HTERT RPE-1 (cell line): ENCODE measurements around the gene CIAO3.
"Not testable (repeated sequence)": the region's sequence is repeated elsewhere in the genome, so short reads cannot be mapped to it uniquely, and the experiment has no call there.

Experiments
- in situ Hi-C: fragments of 300-500 bp; cut with MboI; formaldehyde crosslinking; loops from 4 replicates; pipeline ENCODE4 v1.14.3; 2020; ENCODE audit warnings: low sequenced_read_pairs

Gene CIAO3

DNA sequence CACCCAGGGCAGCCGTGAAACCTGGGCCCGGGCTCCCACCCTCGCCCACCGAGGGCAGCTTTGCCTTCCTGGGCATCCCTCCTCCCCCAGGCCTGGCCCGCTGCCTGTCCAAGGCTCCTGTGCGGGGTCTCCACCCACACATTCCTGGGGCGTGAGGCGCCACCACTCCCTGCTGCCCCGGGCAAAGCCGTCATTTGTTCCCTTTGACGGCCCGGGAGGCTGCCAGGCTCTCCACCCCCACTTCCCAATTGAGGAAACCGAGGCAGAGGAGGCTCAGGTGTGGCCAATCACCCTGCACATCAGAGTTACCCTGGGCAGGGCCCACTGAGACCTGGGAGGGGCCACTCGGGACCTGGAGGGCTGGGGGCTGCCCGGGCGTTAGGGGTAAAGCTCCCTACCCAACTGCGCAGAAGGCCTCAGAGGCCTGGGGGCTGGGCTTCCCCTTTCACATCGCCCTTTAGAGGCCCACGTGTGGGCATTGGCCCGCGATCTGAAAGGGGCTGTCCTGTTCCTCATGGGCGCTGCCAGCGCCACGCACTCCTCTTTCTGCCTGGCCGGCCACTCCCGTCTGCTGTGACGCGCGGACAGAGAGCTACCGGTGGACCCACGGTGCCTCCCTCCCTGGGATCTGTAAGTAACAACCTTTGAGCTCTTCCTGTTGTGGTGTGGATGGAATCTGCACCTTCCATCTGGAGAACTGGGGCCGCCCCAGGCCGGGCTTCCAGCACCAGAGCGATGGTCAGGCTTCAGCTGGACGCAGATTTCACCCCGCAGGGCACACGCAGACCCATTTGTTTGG, 19.9 kb upstream of the CIAO3 start, which contains the start of gene MSLN:
Gene MSLN (plus strand): TSS at position 190 of the 799 bp plus-strand sequence. CDS start 1,947 bp downstream, outside the sequence.
- in situ Hi-C loops: no loop called here

DNA sequence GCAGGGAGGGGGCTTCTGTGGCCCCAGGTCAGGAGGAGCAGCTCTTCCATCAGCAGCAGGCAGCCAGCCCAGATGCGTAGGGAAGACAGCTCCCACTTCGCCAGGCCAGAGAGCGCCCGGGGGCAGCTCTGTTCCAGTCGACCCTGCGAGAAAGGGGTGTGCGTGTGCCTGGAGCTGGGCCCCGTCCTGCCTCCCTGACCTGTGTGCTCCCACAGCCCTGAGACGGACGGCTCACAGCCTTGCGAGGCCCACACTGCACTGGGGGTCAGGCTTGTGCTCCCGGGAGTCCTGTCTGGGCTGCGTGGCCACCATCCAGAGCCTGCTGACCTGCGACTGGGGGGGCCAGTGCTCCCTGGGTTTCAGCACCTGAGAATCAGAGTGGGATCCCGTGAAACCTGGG, 19.3 kb upstream of the CIAO3 start:
- in situ Hi-C loops: no loop called here

DNA sequence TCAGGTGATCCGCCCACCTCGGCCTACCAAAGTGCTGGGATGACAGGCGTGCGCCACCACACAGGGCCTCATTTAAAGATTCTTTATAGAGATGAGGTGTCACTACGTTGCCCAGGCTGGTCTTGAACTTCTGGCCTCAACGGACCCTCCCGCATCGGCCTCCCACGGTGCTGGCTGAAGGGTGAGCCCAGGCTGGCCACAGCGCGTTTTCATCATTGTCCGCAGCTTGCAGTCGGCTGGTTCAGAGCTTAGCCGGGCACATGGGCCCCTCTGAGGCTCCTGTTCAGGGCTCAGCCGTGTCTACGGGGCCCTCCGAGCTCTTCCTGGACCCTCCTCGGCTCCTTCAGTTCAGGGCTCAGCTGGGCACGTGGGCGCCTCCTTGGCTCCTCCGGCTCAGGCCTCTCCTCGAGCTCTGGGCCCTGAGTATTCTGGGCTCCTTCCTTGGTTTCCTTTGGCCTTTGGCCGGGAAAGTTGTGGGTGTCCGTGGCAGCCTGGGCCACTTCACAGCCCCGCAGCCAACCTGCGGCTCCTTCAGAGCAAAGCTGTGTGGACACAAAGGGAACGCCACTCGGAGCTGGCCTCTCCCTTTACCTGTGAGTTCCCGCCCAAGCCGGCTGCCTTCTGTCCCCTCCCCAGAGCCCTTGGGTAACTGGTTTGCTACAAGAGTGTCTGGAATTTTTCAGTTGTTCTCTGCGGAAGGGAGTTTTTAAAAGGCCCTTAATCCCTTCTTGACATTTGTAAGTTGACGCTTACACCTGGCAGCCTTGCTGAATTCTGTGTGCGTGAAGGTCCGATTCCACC, 18.5 kb upstream of the CIAO3 start:
- in situ Hi-C loops: no loop called here

DNA sequence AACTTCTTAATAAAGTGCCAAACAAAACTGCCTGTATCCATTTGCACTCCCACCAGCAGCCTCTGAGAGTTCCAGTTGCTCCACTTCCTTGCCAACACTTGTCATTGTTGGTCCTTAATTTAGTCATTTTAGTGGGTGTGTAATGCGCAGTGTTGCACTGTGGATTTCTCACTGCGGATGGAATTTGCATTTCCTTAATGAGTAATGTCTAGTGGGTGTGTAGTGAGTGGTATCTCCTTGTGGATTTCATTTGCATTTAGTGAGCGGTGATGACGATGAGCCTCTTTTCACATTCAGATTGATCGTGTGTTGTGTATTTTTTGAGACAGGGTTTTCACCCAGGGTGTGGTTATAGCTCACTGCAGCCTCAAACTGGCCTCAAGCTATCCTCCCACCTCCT, 15.6 kb upstream of the CIAO3 start:
- in situ Hi-C loops: no loop called here

DNA sequence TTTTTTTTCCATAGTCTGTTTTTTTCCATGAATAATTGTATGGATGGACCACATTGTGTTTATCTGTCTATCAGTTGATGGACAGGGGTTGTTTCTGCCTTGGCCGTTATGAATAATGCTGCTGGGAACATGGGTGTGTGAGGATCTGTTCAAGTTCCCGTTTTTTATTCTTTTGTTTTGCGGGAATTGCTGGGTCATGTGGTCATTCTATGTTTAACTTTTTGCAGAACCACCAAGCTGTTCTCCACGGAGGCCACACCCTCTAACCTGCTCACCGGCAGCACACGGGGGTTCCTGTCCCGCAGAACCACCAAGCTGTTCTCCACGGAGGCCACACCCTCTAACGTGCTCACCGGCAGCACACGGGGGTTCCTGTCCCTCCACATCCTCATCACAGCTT, 13.9 kb upstream of the CIAO3 start:
- in situ Hi-C loops: no loop called here

DNA sequence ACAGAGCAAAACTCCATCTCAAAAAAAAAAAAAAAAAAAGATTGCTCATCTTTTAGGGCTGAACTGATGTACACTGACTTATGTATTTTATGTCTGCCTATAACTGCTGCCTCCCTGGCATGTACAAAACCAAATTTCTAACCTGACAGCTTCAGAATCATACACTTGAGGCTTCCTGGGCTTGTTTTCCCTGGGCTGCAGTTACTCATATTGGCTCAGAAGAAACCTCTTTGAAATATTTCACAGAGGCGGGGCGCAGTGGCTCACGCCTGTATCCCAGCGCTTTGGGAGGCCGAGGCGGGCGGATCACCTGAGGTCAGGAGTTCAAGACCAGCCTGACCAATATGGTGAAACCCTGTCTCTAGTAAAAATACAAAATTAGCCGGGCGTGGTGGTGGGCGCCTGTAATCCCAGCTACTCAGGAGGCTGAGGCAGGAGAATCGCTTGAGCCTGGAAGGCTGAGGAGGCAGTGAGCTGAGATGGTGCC, 13.4 kb upstream of the CIAO3 start:
- in situ Hi-C loops: not testable (repeated sequence)

DNA sequence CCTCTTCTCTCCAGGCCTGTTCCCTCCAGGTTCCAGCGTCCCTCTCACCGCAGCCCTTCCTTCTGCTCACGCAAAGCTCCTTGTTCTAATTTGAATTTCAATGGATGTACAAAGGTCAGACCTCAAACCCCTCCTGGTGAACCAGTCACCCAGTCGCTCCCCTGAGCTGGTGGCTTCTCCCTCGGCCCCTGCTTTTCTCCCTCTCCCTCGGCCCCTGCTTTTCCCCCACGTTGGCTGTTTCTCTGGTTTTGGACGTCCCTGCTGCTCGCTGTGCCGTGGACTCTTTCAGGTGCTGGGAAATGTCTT, 11.2 kb upstream of the CIAO3 start:
- in situ Hi-C loops: no loop called here

DNA sequence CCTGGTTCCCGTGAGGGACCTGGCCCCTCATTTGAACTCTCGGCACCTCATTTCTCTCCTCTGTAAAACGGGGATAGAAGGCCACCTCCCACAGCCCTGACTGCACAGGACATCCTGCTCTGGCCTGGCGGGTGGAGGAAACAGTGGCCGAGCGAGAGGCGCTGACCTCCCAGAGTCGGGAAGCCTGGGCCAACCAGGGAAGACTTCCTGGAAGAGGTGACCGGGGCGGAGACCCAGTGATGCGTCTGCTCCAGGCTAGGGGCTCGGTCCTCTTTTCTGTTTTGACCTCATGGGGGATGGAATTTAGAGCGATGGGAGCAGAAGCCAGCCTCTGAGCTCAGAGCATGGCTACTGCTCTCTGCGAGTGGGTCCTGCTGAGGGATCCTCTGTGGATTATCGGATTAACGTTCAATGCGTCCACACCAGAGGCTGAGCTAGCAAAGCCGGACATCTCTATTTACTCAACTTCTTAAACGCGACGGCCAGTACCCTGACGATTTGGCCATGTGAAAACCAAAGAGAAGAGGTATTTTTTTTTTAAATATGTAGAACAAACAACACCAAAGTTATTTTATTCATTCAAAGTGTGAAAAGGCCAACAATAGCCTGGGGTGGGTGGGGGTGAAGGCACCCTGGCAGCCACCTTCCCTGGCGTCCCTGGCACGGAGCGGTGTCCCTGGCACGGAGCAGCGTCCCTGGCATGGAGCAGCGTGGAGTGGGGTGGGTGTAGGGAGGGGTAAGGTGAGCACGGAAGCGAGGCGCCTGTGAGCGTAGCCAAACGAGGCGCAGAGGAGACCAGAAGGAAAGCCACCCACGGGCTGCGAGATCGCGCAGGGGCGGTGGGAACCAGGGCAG, 10.6 kb upstream of the CIAO3 start:
- in situ Hi-C loops: no loop called here

DNA sequence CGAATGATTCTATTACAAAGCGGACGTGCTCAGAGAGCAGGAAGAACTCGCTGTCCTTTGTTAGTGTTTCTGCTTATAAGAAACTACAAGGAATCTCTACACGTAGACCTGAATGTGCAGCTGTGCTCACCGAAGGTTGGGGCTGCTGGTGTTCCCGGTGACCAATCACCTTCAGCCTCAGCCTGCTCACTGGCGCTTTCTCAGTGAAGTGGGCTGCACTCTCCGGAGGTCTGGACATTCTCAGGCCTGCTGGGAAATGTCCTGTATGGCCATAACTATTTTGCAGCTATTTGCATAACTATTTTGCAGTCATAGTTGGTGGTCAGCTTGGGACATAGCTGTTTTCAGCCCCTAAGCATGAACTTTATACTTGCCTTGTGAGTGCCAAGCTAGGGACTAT, 9.7 kb upstream of the CIAO3 start:
- in situ Hi-C loops: no loop called here

DNA sequence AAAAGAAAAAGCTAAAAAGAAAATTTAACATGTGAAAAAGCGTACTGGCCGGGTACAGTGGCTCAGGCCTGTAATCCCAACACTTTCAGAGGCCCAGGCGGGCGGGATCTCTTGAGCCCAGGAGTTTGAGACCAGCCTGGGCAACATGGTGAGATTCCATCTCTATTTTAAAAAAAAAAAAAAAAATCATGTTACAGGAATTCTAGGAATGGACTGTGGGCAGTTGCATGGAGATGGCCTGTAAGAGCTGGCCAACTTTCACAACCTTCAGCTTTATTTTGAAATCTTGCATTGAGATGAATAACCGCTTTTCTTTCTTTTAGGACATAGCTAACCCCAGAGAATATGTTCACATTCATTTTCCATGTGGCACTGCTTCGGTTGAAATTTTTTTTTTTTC, 8.2 kb upstream of the CIAO3 start:
- in situ Hi-C loops: no loop called here

DNA sequence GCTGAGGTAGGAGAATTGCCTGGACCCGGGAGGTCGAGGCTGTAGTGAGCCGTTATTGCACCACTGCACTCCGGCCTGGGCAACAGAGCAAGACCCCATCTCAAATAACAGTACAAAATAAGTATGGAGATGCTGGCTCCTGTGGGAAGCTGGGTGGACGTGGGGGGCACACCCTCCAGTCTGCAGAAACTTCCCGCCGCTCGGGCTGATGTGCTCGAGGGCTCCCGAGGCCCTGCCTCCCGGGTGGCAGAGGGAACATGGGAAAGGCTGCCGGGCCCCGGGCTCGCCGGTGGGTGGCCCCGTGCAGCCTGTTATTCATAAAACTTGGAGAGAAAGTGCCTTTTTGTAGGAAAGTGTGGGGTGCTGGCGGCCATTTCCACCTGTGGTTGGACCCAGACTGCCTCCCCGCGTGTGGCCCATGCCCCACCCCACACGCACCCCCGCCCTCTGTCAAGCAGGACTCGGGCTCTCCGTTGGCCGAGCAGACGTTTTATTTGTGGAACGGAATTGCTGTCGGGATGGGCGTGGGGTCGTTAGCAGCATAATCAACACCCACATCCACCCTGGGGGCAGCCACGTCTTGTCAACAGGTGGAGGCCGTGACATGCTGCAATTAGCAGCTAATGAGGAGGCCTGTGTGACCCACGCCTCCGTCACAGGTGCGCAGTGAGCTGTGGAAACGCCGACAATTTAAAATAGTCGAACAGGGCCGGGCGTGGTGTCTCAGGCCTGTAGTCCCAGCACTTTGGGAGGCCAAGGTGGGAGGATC, 7.4 kb upstream of the CIAO3 start:
- in situ Hi-C loops: no loop called here

DNA sequence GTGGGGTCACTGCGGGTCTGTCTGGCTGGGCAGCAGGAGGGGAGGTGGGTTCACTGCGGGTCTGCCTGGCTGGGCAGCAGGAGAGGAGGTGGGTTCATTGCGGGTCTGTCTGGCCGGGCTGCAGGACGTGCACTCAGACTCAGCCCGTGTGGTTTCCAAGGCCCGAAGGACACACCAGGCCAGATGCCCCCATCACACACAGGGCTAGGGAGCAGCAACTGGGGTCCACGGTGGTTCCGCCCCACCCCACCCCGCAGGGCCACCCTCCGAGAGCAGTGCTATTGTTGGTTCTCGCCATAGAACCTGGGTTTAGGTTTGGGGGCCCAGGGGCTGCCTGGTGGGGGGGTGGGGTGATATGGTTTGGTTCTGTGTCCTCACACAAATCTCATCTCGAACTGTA, 5.8 kb upstream of the CIAO3 start:
- in situ Hi-C loops: no loop called here

DNA sequence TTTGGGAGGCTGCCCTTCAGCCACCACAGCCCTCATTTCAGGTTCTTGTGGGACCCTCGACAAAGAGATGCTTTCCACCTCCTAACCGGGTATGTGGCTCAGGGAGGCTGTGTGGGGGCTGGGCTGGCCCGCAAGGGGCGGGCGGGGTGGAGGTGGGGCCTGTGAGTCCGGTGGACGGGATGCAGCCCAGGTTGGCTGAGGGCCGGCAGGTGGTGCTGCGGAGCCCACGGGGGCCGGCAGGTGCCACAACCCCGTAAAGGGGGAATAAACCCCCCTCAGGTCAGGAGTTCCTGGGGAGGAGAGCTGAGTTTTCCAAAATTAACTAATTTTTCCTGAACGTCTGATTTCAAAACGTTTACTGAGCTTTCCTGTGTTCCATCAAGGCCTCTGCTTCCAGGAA, 4.9 kb upstream of the CIAO3 start:
- in situ Hi-C loops: no loop called here

DNA sequence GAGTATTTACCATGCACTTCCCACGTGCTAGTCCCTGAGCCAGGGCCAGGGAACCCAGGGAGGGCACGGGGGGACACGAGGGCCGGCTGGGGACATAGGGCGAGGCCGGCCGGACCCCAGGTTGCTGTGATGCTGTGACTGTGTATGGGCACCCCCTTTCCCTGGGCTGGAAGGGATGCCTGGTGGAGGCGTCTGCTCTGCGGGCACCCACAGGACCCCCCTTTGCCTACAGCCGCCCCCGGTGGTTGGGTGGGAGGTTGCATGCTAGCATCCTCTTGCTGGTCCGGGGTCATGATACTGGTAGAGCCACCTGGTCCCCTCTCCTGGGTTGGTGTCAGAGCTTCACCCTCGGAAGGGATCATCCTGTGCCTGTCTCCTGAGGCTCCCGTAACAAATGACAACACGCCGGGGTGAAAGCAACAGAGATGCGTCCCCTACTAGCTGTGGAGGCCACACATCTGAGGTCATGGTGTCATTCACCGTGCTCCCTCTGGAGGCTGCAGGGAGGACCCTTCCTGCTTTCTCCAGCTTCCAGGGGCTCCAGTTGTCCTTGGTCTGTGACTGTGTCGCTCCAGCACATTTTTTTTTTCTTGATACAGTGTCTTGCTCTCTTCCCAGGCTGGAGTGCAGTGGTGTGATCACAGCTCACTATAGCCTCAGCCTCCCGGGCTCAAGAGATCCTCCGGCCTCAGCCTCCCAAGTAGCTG, 3.1 kb upstream of the CIAO3 start:
- in situ Hi-C loops: no loop called here

DNA sequence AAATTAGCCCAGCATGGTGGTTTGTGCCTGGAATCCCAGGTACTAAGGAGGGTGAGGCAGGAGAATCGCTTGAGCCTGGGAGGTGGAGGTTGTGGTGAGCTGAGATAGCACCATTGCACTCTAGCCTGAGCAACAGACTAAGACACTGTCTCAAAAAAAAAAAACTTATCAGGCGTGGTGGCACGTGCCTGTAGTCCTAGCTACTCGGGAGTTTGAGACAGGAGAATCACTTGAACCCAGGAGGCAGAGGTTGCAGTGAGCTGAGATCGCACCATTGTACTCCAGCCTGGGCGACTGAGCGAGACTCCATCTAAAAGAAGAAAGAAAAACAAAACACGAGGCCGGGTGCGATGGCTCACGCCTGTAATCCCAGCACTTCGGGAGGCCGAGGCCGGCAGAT, 2.1 kb upstream of the CIAO3 start:
- in situ Hi-C loops: not testable (repeated sequence)

DNA sequence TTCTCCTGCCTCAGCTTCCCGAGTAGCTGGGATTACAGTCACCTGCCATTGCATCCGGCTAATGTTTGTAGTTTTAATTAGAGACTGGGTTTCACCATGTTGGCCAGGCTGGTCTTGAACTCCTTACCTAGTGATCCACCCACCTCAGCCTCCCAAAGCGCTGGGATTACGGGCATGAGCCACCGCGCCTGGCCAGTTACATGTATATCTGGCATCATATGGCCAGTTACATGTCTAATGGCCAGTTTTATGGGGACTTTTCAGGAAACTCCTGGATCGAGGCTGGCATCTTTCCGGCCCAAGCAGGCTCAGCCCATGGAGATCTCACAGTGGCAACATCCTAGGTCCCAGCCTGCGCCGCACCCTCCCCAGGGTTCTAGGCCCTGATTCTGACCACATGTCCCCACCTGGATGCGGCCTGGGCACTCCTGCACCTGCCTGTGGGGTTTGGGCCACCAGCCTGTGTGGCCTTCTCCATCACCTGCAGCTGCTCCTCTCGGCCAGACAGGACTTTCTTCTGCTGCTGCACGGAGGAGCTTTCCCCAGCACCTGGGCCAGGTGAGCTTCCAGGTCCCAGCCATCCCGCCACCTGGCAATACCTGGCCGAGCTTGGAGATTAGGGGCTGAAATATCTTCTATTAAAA, 1.3 kb upstream of the CIAO3 start:
- in situ Hi-C loops: no loop called here

DNA sequence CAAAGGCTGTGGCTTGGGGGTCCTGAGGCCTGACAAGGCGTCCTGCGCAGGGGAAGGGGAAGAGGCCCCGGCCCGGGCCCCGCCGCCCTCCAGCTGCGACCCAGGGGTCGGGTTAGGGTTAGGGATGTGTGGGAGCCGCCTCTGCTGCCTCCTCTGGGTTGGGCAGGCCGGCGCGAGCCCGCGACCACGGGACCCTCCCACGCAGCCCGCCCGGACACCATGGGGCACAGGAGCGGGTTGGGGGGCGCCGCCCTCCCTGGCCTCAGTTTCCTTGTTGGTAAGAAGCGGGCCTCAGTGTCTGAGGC, 386 bp downstream of the CIAO3 start:
- in situ Hi-C loops: no loop called here

DNA sequence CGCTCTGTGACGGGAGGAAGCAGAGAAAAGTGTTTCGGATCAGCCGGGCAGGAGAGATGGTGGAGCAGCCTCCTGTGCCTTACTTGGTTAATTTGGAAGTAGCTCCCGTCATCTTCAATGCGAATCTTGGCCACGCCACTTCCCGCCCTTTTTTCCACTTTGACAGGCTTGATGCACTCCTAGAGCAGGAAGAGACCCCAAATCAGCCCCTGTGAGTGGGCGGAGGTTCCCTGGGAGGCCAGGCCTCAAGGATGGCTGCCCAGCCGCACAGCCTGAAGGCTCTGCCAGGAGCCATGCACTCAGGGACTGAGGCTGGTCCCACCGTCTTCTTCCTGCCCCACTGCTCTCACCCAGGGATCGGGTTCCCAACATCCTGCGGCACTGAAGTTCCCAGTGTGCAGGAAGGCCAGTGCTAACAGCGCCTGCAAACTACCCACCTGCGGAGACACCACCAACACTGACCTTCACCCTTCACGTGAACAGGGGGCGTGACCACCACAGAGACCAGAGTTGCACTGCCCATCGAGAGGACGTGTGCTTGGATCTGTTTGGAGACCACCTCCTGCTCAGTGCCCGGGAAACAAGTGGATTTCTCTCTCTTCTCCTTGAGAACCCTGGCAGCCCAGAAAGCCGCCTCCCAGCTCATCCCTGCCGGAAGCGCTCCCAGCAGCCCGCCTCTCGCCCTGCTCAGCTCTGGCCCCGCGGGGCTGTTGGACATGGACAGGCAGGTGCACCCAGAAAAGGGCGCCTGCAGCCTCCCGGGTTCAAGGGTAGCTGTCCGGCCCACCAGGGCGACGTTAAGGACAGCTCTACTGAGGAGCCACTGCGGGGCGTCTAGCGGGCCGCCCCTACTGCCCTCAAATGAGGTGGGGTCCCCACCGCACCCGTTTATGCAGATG, 988 bp downstream of the CIAO3 start:
- in situ Hi-C loops: no loop called here
